Stimulated activated effector memory CD8-positive, alpha-beta T cell treated with anti-CD3 and anti-CD28 coated beads, Interleukin-12 subunit alpha, Interleukin-12 subunit beta, amount 100 ng/mL, for 72 hours (primary cell): ENCODE results near the gene MOG.
"Not testable (repeated sequence)": the region's sequence is repeated elsewhere in the genome, so short reads cannot be mapped to it uniquely, and the experiment has no call there.

Experiments used
- ATAC-seq: fragments of 150-1000 bp; cut with Tn5 transposase; 2 replicates; pipeline ENCODE4 v1.10.0; 2021
- DNase-seq, 2 donors: peaks; one replicate each; pipeline ENCODE4 v3.0.0; 2021 to 2022; ENCODE audit warnings: low spot score in 2 of 2
- H3K27ac Mint-ChIP-seq: one replicate; pipeline ENCODE4 v1.8.0; 2022; ENCODE audit warnings: mild to moderate bottlenecking, mixed read lengths
- H3K36me3 Mint-ChIP-seq: one replicate; pipeline ENCODE4 v1.8.0; 2022; ENCODE audit warnings: mild to moderate bottlenecking, mixed read lengths
- H3K4me1 Mint-ChIP-seq: one replicate; pipeline ENCODE4 v1.8.0; 2022; ENCODE audit warnings: mixed read lengths
- H3K4me3 Mint-ChIP-seq: one replicate; pipeline ENCODE4 v1.8.0; 2022; ENCODE audit warnings: mild to moderate bottlenecking, mixed read lengths
- H3K9me3 Mint-ChIP-seq: one replicate; pipeline ENCODE4 v1.8.0; 2022; ENCODE audit warnings: mixed read lengths

Gene MOG

DNA sequence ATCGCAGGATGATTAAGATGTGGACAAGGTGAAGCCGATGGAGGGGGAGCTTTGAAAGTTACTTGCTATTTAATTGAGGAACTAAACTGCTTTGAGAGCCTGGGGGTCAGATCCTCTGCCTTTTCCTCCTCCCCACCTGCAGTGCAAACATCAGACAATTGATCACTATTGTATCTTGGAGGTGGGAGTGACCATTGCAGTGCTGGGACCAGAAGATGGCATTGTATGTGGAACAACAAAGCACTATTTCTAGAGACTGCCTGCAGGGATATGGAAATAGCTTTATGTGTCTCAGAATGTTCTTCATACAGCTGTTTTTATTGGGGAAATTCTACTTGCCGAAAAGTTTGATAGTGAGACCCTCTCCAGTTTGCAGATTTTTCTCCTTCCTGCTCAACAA, 4.2 kb downstream of the MOG start:
- no peaks in the 10 kb centered on the region for H3K36me3 Mint-ChIP-seq
- H3K4me3 Mint-ChIP-seq: no peak overlapping the region
- H3K4me1 Mint-ChIP-seq: no peaks in the 10 kb centered on the region
- ATAC-seq (no peak), DNase-seq (no peak)
- no peaks in the 10 kb centered on the region for H3K9me3 Mint-ChIP-seq
- H3K27ac Mint-ChIP-seq: no peak overlapping the region

DNA sequence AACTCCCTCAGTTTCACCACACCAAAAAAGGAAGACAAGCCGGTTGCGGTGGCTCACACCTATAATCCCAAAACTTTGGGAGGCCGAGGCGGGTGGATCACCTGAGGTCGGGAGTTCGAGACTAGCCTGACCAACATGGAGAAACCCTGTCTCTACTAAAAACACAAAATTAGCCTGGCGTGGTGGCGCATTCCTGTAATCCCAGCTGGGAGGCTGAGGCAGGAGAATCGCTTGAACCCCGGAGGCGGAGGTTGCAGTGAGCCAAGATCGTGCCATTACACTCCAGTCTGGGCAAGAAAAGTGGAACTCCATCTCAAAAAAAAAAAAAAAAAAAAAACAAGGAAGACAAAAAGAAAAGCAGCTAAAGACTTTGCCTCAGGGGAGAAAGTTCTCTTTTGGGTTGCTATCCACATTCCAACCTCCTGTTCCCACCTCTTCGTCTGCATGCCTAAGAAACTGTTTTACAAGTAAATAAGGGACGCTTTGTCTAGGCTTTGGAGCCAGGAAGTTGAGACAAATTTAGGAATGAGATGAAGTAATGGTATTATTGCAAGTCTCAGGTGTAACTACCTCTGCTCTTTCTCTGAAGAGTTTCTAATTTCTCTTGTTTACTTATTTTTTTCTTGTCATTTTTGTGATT, 4.7 kb downstream of the MOG start:
- H3K9me3 Mint-ChIP-seq, DNase-seq, ATAC-seq, H3K4me3 Mint-ChIP-seq, H3K27ac Mint-ChIP-seq, H3K4me1 Mint-ChIP-seq, H3K36me3 Mint-ChIP-seq: not testable (repeated sequence)

DNA sequence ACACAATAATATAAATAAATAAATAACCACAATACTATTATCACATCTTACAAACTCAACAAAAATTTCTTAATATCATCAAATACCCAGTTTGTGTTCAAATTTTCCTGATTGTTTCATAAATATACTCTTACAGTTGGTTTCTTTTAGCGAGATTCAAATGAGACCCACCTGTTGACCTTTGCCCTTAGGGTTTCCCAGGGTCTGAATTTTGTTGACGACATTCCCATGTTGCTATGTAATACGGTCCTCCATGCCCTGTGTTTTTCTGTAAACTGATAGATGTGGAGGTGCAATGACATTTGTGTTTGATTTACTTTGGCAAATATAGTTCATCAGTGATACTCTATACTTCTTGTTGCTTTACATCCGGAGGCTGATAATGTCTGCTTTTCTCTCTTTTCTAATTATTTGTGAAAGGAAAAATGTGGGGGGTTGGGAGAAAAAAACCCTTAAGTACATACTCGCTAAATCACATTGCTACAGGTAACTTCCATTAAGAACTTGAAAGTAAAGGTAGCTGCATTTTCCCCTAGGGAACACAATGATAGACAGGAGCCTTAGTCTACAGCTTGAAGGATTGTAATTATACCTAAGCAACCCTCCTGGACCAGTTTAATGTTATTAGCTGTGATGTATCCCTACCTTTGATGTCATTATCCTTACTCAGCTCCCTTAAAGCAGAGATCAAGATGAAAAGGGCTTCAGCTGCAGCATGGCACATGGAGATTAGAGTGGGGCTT, 6.6 kb downstream of the MOG start:
- Mint-ChIP-seq H3K4me3 (no peak overlapping the region), H3K27ac (no peak overlapping the region), H3K36me3 (no peaks in the 10 kb centered on the region), H3K9me3 (no peaks in the 10 kb centered on the region), H3K4me1 (no peaks in the 10 kb centered on the region)
- no peak for DNase-seq
- ATAC-seq: no peak

DNA sequence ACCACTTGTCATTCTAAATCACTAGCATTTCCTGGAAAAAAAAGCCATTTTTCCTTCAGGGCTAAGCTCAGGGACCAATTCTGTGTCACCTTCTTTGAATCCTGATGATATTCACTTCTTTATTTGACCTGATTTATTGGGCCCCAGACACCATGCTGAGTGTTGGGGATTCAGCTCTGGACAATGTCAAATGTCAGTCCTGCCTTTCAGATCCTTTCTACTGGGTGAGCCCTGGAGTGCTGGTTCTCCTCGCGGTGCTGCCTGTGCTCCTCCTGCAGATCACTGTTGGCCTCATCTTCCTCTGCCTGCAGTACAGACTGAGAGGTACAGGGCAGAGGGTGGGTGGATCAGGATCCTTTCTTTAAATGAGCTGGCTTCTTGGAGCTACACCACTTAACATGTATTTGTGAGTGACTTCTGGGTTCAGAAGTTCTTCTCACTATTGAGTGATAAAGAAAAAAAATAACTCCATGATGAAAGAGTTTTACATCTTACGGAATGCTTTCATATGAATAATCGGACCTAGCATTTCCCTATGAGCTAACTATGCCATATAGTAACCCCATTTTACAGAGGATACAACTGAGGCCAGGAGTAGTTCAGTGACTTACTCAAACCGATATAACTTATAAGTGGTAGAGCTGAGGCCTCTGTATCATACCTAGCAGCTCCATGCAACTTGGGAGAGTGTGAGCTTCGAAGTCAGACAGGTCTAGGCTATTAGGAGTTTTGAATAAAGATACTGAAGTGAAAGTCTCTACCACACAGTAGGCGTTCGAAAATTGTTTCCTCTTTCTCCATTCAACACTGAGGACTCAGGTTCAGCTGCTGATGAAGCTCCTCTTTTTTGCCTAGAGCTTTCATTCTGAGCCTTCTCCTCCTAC, 9.3 kb downstream of the MOG start:
- ATAC-seq (no peak), DNase-seq (no peak)
- Mint-ChIP-seq H3K9me3 (no peaks in the 10 kb centered on the region), H3K4me1 (no peaks in the 10 kb centered on the region), H3K27ac (no peak overlapping the region), H3K36me3 (no peaks in the 10 kb centered on the region), H3K4me3 (no peak overlapping the region)

DNA sequence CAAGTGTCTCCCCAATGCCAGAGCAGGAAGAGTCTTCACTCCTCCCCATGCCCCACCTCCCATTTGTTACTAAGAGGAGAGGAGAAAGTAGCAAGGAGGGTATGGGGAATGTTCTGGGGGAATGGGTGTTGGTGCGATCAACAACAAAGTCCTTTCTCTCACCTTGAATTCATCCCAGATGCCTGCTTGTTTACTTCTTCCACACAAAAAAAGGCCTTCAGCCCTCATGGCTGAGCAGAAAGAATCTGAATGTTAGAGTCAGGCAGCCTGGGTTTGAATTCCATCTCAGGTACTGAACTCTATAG, 9.9 kb downstream of the MOG start:
- Mint-ChIP-seq H3K36me3 (no peaks in the 10 kb centered on the region), H3K4me3 (no peak overlapping the region), H3K9me3 (no peaks in the 10 kb centered on the region), H3K4me1 (no peaks in the 10 kb centered on the region), H3K27ac (no peak overlapping the region)
- ATAC-seq (no peak), DNase-seq (no peak)

DNA sequence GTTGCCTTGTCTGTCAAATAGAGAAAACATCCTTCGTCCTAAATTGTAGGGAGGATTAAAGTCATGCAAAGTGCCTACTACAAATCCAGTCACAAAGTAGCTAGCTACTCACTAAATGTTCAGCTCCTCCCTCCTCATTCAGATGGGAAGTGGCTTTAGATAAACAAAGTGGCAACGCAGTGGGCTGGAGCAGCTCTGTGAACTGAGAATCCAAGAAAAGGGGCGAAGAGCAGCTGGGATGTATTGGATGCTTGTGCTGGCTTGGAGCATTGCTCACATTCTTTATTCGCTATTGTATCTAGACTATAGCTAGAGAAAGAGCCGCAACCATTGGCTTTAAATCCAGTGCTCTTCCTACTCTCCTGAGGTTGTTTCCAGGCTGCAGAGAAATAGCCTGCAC, 10.3 kb downstream of the MOG start:
- Mint-ChIP-seq H3K4me1 (no peaks in the 10 kb centered on the region), H3K4me3 (no peak overlapping the region), H3K9me3 (no peaks in the 10 kb centered on the region), H3K27ac (no peak overlapping the region), H3K36me3 (no peaks in the 10 kb centered on the region)
- no peak for DNase-seq
- no peak for ATAC-seq

DNA sequence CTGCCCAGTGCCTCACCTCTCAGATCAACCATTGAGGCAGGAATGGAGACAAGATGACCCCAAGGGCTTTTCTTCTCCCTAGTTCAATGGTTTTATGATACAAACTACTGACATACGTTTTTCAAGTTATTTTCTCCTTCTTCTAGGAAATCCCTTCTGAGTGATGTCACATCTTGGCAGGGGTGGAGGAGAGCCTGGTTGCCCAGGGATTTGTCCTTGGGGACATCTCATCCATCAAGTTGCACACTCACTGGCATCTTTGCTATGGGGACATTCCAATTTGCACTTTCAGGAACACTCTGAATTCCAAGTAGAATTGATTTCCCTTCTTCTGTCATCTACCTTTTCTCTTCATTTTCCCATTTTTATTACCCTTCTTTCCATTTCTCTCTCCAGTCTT, 14.1 kb downstream of the MOG start:
- Mint-ChIP-seq H3K4me3 (no peak overlapping the region), H3K27ac (no peak overlapping the region)
- DNase-seq: no peak

DNA sequence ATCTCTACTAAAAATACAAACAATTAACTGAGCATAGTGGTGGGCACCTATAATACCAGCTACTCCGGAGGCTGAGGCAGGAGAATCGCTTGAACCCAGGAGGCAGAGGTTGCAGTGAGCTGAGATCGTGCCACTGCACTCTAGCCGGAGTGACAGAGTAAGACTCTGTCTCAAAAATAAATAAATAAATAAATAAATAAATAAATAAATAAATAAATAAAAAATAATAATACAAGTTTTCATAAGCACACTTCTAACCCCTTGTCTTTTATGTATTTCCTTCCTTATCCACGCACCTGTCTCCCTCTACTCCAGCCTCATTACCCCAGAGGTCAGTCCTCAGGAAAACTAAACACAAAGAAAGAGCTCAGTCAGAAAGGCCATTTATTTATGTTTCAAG, 15.2 kb downstream of the MOG start:
- DNase-seq, H3K27ac Mint-ChIP-seq, H3K4me1 Mint-ChIP-seq, H3K36me3 Mint-ChIP-seq, H3K4me3 Mint-ChIP-seq, H3K9me3 Mint-ChIP-seq, ATAC-seq: not testable (repeated sequence)

More for the DNA sequence above, 14.1 kb downstream of the MOG start:
- ATAC-seq: no peak
- Mint-ChIP-seq H3K36me3 (no peaks in the 10 kb centered on the region), H3K9me3 (no peaks in the 10 kb centered on the region), H3K4me1 (no peaks in the 10 kb centered on the region)

DNA sequence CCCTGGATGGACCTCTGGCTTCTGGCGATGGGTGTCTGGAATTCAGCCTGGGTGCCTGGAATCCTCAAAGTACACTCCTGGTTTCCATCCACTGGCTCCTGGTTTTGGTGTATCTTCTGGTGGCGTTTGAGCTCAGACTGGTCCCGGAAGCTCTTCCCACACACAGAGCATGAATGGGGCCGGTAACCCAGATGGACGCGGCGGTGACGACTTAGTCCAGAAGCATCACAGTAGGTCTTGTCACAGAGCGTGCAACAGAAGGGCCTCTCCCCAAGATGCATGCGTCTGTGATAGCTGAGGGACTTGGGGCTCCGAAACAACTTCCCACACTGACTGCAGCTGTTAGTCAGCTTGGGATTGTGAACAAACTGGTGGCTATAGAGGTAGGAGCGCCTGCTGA, 16.3 kb downstream of the MOG start:
- no peak overlapping the region for H3K27ac Mint-ChIP-seq

DNA sequence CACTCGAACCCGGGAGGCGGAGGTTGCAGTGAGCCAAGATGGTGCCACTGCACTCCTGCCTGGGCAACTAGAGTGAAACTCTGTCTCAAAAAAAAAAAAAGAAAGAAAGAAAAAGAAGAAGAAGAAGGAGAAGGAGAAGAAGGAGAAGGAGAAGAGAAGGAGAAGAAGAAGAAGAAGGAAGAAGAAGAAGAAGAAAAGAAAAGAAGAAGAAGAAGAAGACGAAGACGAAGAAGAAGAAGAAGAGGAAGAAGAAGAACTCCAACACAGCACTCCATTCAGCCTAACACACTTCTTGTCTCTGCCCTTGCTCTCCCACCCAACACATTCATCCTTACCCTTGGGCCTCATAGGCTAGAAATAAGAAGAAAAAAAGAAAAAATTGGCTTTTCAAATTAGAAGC, 17.1 kb downstream of the MOG start:
- H3K27ac Mint-ChIP-seq: no peak overlapping the region
- H3K4me1 Mint-ChIP-seq: peaks cover 9% of the 10 kb centered on the region
- DNase-seq (no peak), ATAC-seq (no peak)
- no peaks in the 10 kb centered on the region for H3K9me3 Mint-ChIP-seq
- H3K4me3 Mint-ChIP-seq: no peak overlapping the region
- H3K36me3 Mint-ChIP-seq: no peaks in the 10 kb centered on the region

More for the DNA sequence above, 16.3 kb downstream of the MOG start:
- Mint-ChIP-seq H3K9me3 (no peaks in the 10 kb centered on the region), H3K4me3 (no peak overlapping the region), H3K4me1 (peaks cover 9% of the 10 kb centered on the region), H3K36me3 (no peaks in the 10 kb centered on the region)
- ATAC-seq (no peak), DNase-seq (no peak)

DNA sequence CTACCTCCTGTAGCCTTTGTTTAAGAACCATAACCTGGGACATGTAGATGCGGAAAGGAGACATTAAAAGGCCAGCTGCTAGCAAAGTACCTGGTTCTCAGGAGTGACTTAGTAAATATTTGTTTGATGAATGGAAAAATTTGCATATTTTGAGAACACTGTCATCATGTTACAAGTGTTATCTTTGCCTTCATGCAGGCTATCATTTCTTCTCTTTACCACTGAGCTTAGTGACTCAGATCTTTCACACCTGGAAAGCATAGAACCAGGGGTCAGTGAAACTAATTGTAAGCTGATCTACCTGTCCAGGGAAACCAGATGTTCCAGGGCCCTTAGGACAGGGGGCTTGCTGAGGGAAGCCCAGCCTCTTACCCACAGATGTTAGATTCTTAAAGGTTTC, 18.7 kb downstream of the MOG start:
- DNase-seq (no peak), ATAC-seq (no peak)
- Mint-ChIP-seq H3K9me3 (no peaks in the 10 kb centered on the region), H3K4me1 (peaks cover 9% of the 10 kb centered on the region), H3K4me3 (no peak overlapping the region), H3K36me3 (no peaks in the 10 kb centered on the region), H3K27ac (no peak overlapping the region)

DNA sequence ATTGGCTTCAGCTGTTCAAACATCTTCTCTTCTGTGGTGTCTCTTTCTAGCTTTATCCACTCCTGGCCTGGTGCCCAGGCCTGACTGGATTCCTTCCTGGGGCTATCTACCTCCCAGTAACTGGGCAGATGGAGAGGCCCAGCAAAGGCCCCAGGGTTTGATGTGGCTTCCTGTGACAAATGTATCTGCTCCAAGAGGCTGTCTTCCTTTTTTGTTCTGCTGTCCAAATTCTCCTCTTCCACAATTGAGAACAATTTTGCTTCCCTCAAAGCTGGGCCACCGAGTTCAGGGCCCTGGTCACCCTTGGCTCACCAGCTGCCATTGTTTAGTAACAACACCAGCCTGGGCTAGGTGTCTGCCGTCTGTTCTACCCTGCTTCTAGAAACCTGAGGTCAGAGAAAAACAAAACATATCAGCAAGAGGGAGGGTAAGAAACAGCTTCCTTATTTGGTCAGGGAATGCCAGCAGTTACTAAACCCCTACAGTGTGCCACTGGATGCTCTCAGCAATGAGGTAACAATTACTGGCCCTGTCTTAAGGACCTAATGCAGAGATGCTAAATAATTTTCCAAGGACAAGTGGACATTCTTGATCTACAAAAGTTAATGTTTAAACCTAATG, 20.2 kb downstream of the MOG start:
- ATAC-seq (peak; percentile 16), DNase-seq (no peak)
- H3K4me3 Mint-ChIP-seq: no peak overlapping the region
- no peaks in the 10 kb centered on the region for H3K9me3 Mint-ChIP-seq
- H3K27ac Mint-ChIP-seq: peak overlapping the region; percentile 9
- peaks cover 9% of the 10 kb centered on the region for H3K4me1 Mint-ChIP-seq
- H3K36me3 Mint-ChIP-seq: no peaks in the 10 kb centered on the region

DNA sequence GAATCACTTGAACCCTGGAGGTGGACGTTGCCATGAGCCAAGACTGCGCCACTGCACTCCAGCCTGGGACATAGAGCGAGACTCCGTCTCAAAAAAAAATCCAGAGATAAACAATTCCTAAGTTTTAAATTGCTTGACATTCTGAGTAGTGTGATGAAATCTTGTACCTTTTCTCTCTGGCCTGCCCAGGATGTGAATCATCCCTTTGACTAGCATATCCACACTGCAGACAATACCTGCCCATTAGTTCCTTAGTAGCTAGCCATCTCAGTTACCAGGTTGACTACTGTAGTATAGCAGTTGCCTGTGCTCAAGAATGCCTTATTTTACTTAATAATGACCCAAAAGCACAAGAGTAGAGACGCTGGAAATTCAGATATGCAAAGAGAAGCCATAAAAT, 21.2 kb downstream of the MOG start:
- DNase-seq (no peak), ATAC-seq (peak; percentile 34)
- H3K36me3 Mint-ChIP-seq: no peaks in the 10 kb centered on the region
- no peak overlapping the region for H3K4me3 Mint-ChIP-seq
- H3K4me1 Mint-ChIP-seq: peaks cover 9% of the 10 kb centered on the region
- no peak overlapping the region for H3K27ac Mint-ChIP-seq
- H3K9me3 Mint-ChIP-seq: no peaks in the 10 kb centered on the region

DNA sequence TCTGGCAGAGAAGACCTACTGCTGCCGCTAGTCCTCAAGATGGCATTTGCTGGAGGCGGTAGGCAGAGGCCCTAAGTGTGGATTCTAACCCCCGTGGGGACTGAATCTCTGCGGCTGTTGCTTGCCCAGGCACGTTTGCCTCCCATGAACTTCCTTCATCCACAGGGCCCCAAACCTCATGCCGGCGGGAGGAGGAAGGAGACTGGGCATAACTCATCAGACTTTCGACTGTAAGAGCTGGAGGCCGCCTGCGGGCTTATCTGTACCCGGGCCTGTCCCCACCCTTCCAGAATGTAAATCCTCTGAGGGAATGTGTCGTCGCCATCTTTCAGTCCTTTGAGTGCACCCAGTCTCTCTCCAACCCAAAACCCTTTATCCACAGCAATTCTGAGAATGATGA, 23.1 kb downstream of the MOG start:
- Mint-ChIP-seq H3K9me3 (no peaks in the 10 kb centered on the region), H3K4me3 (peak overlapping the region; percentile 60), H3K4me1 (peaks cover 9% of the 10 kb centered on the region), H3K36me3 (no peaks in the 10 kb centered on the region), H3K27ac (no peak overlapping the region)
- DNase-seq: no peak
- no peak for ATAC-seq

DNA sequence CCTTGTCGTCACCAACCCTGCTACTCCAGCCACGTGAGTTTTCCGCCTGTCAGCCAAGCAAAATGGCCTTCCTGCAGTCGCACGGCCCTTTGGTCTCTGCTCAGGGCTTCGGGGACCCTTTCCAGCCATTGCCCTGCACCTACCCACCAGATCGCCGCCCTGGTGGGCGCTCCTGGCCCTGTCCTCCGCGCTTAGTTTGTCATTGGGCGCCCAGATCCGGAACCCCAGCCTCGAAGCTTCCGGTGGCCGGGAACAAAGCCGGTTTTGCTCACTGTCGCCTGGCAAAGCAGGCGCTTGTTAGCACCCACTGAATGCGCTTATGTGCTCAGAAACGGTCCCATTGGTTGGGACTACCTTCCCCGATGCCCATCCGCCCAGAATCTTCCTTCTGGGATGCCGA, 23.5 kb downstream of the MOG start:
- ATAC-seq: peak; percentile 31
- no peak for DNase-seq
- no peaks in the 10 kb centered on the region for H3K9me3 Mint-ChIP-seq
- peak overlapping the region; percentile 60 for H3K4me3 Mint-ChIP-seq
- no peaks in the 10 kb centered on the region for H3K36me3 Mint-ChIP-seq
- peaks cover 9% of the 10 kb centered on the region for H3K4me1 Mint-ChIP-seq
- H3K27ac Mint-ChIP-seq: no peak overlapping the region
